ENCODE results near the gene USP5. TPM values are rescaled to one million over a fixed set of nuclear protein-coding genes. Genes with fewer than 3 reads are reported as not detected.

USP5 gene
- polyA plus RNA-seq, 3 donors: 28.0 to 32.4 (median 29.9) TPM

- Histone ChIP-seq H3K4me1 (ENCODE audit: control insufficient read depth in 1 of 2, insufficient read depth in 2 of 2, low read length in 2 of 2) (peaks cover 25 to 34% of the 10 kb centered on the region in 2 donors), H3K27me3 (ENCODE audit: control insufficient read depth in 2 of 2, insufficient read depth in 2 of 2, low read length in 2 of 2) (peaks cover 0 to 2% of the 10 kb centered on the region in 2 donors), H4K20me1 (ENCODE audit: insufficient read depth, low read length) (peaks cover 62% of the 10 kb centered on the region), H2AFZ (ENCODE audit: insufficient read depth, low read depth, low read length, poor library complexity, severe bottlenecking) (no peak overlapping the region), H3K36me3 (replicated peaks in 1 of 2; ENCODE audit: control insufficient read depth in 1 of 2, insufficient read depth in 2 of 2, low read length in 2 of 2) (peaks cover 60 to 66% of the 10 kb centered on the region in 2 donors), H3K4me2 (replicated peaks; ENCODE audit: extremely low read depth, low read length, poor library complexity, severe bottlenecking) (no peak overlapping the region), H3K9ac (ENCODE audit: insufficient read depth, low read length, poor library complexity, severe bottlenecking) (no peak overlapping the region), H3K79me2 (ENCODE audit: insufficient read depth, low read length) (peaks cover 2% of the 10 kb centered on the region), H3K4me3 (replicated peaks in 1 of 3; ENCODE audit: low read depth in 2 of 3, low read length in 3 of 3) (no peak overlapping the region), H3K27ac (ENCODE audit: low read depth in 1 of 2, low read length in 2 of 2) (no peak overlapping the region), H3K9me3 (replicated peaks in 1 of 2; ENCODE audit: control insufficient read depth in 1 of 2, insufficient read depth in 1 of 2, low read length in 2 of 2) (no peaks in the 10 kb centered on the region)
- Mint-ChIP-seq H3K27me3 (ENCODE audit: low read depth in 3 of 3) (peaks cover 0 to 2% (median 1%) of the 10 kb centered on the region in 3 donors), H3K4me1 (peaks cover 33% of the 10 kb centered on the region), H3K9me3 (peaks cover 0 to 2% (median 0%) of the 10 kb centered on the region in 7 donors), H3K27ac (no peak overlapping the region), H3K4me3 (no peak overlapping the region), H3K36me3 (peaks cover 60 to 66% of the 10 kb centered on the region in 2 donors)
- intact Hi-C loops (cut with micrococcal nuclease): no loop called here
- peak in 1 of 3 donors; percentile 1 for DNase-seq
- WGBS (ENCODE audit: insufficient coverage): 98% methylated on average over 7 of the region's 8 CpGs
- TF ChIP-seq CTCF (IDR thresholded peaks at IDR 0.05): no peak
Observed at GRCh38 chr12:6817098-6817497, 34.9 kb upstream of the USP5 start.

GRCh38 chr12:6817662-6818157 lies 34.2 kb upstream of the USP5 start:
- peak in 1 of 3 donors; percentile 3 for DNase-seq
- intact Hi-C loops (cut with micrococcal nuclease): no loop called here

More at GRCh38 chr12:6817662-6818157, 34.2 kb upstream of the USP5 start:
- Histone ChIP-seq H3K4me3 (replicated peaks in 1 of 3; ENCODE audit: low read depth in 2 of 3, low read length in 3 of 3) (no peak overlapping the region), H3K9ac (ENCODE audit: insufficient read depth, low read length, poor library complexity, severe bottlenecking) (no peak overlapping the region), H3K36me3 (replicated peaks in 1 of 2; ENCODE audit: control insufficient read depth in 1 of 2, insufficient read depth in 2 of 2, low read length in 2 of 2) (peaks cover 60 to 66% of the 10 kb centered on the region in 2 donors), H3K9me3 (replicated peaks in 1 of 2; ENCODE audit: control insufficient read depth in 1 of 2, insufficient read depth in 1 of 2, low read length in 2 of 2) (no peaks in the 10 kb centered on the region), H3K27me3 (ENCODE audit: control insufficient read depth in 2 of 2, insufficient read depth in 2 of 2, low read length in 2 of 2) (peaks cover 0 to 6% of the 10 kb centered on the region in 2 donors), H2AFZ (ENCODE audit: insufficient read depth, low read depth, low read length, poor library complexity, severe bottlenecking) (no peak overlapping the region), H3K4me1 (ENCODE audit: control insufficient read depth in 1 of 2, insufficient read depth in 2 of 2, low read length in 2 of 2) (peaks cover 23 to 34% of the 10 kb centered on the region in 2 donors), H3K27ac (ENCODE audit: low read depth in 1 of 2, low read length in 2 of 2) (no peak overlapping the region), H3K79me2 (ENCODE audit: insufficient read depth, low read length) (peaks cover 5% of the 10 kb centered on the region), H3K4me2 (replicated peaks; ENCODE audit: extremely low read depth, low read length, poor library complexity, severe bottlenecking) (no peak overlapping the region), H4K20me1 (ENCODE audit: insufficient read depth, low read length) (peaks cover 58% of the 10 kb centered on the region)
- no peak for TF ChIP-seq CTCF (IDR thresholded peaks at IDR 0.05)
- no peak overlapping the region for H3K27ac Mint-ChIP-seq
- peaks cover 60 to 66% of the 10 kb centered on the region in 2 donors for H3K36me3 Mint-ChIP-seq
- H3K27me3 Mint-ChIP-seq (ENCODE audit: low read depth in 3 of 3): peaks cover 2 to 3% (median 3%) of the 10 kb centered on the region in 3 donors
- peaks cover 0 to 2% (median 0%) of the 10 kb centered on the region in 7 donors for H3K9me3 Mint-ChIP-seq
- 86% methylated on average over 17 of the region's 20 CpGs for WGBS (ENCODE audit: insufficient coverage)
- H3K4me3 Mint-ChIP-seq: no peak overlapping the region
- peaks cover 33% of the 10 kb centered on the region for H3K4me1 Mint-ChIP-seq

All from CD14-positive monocyte (primary cell).